Transverse colon (tissue), 3 donors: Measurements from ENCODE around the gene KIF18A.

Source experiments
- POLR2A ChIP-seq: fragments of 450-650 bp; IDR thresholded peaks from one replicate; pipeline ENCODE4 v1.6.1; 2016; ENCODE audit warnings: antibody characterized with exemption, mild to moderate bottlenecking, moderate library complexity
- TF ChIP-seq, protein P1 (sequence below), 5 experiments: fragments of 200-600 bp in 3 of 5; fragments of 450-650 bp in 2 of 5; sonication (generic) in 3 of 5; IDR thresholded peaks; 1 replicate in 2 of 5; 2 replicates in 3 of 5; pipeline ENCODE4 v1.5.1; 2016 to 2017; ENCODE audit warnings: antibody characterized with exemption in 5 of 5, inconsistent platforms in 3 of 5, mild to moderate bottlenecking in 2 of 5, moderate library complexity in 1 of 5

DNA sequence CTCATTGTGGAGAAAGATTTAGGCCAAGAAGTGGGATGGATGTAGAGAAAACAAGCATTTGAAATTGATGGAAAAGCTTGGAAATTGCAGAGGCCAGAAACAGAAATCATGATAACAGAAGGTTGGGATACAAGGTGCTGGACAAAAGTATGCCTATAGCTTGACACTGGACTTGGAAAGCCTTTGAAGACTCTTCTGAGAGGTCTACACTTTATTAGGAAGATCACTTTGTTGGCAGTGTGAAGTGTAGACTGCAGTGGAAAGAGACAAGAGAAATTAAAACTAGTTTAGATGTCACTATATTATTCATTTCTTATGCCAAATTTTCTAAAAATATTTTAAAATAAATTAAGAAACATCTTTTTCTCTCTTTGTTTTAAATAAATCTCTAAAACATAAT, 59.1 kb downstream of the KIF18A start:
- TF ChIP-seq POLR2A, result no peak
- TF ChIP-seq, protein P1, sequence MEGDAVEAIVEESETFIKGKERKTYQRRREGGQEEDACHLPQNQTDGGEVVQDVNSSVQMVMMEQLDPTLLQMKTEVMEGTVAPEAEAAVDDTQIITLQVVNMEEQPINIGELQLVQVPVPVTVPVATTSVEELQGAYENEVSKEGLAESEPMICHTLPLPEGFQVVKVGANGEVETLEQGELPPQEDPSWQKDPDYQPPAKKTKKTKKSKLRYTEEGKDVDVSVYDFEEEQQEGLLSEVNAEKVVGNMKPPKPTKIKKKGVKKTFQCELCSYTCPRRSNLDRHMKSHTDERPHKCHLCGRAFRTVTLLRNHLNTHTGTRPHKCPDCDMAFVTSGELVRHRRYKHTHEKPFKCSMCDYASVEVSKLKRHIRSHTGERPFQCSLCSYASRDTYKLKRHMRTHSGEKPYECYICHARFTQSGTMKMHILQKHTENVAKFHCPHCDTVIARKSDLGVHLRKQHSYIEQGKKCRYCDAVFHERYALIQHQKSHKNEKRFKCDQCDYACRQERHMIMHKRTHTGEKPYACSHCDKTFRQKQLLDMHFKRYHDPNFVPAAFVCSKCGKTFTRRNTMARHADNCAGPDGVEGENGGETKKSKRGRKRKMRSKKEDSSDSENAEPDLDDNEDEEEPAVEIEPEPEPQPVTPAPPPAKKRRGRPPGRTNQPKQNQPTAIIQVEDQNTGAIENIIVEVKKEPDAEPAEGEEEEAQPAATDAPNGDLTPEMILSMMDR (IDR thresholded peaks at IDR 0.05), result no peak
